ENCODE data around the gene NEBL.

DNA sequence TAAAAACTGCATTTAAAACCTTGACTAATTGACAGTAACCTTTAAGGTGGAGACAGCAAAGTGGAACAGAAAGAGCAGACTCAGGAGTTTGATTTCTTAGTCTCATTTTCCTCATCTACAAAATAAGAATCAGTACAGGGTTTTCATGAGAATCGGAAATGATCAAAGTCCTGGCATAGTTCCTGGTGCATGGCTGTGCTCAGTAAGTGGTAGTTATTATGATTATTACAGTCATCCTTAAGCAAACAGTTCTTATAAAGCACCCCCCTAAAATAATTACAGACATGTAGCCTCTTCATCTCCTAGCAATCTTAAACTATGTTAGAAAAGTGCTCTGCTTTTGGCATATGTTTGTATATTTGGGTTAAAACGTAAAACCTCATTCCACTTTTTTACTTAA is 18.0 kb downstream of the NEBL start:
- no peak for TF ChIP-seq POLR2A (IDR thresholded peaks at IDR 0.05; ENCODE audit: low read depth)
- TF ChIP-seq CTCF (IDR thresholded peaks at IDR 0.05) = no peak
- no peak for TF ChIP-seq EP300 (IDR thresholded peaks at IDR 0.05)
- TF ChIP-seq POLR2AphosphoS5 (IDR thresholded peaks at IDR 0.05) = no peak

All from esophagus muscularis mucosa (tissue), 4 donors.